Measurements from ENCODE around the gene GP9. TPM values are rescaled to one million over a fixed set of nuclear protein-coding genes. Genes with fewer than 3 reads are reported as not detected.
A peak's percentile ranks its signal among the peaks of the same experiment; 100 is the strongest.

Gene GP9
- total and polyA plus RNA-seq, 9 of the 15 experiments (the other 6 are each of a cell fraction or from before 2014, with no cell fraction given), result not detected

DNA sequence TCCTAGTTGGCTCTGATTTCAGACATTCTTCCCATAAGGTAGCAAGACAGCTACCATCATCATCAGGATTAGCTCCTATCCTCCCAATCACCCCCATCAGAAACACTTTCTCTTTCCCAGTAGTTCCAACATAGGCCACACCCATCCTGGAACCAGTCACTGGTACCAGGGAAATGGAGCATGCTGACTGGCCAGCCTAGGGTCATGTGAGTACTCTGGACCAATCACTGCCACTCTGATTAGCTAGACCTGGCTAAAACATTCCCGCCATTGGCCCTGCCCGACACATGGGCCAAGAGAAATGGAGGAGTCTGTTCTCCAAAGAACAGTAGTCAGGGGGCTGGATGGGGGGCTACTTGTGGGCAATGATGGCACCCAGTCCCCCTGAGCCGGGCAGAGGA is 47.1 kb upstream of the GP9 start:
- Histone ChIP-seq H3K9ac (ENCODE audit: insufficient read depth in 1 of 2, low read depth in 2 of 2, low read length in 2 of 2) (no peak overlapping the region), H3K4me3 (no peak overlapping the region), H3K27ac (ENCODE audit: extremely low read depth, low read depth, low read length) (no peak overlapping the region), H3K9me1 (ENCODE audit: control insufficient read depth, insufficient read depth, low read length) (peaks cover 3% of the 10 kb centered on the region), H3K4me2 (ENCODE audit: insufficient read depth, low read length) (no peak overlapping the region), H2AFZ (ENCODE audit: low read depth, low read length) (no peak overlapping the region), H3K36me3 (ENCODE audit: control insufficient read depth, insufficient read depth, low read length) (no peaks in the 10 kb centered on the region), H3K9me3 (replicated peaks; ENCODE audit: control insufficient read depth, insufficient read depth, low read depth, low read length) (no peaks in the 10 kb centered on the region), H4K20me1 (replicated peaks; ENCODE audit: control insufficient read depth, insufficient read depth, low read length) (0 out of 2 replicates have a peak, but pooled peaks cover 10% of the 10 kb centered on the region), H3K27me3 (ENCODE audit: control insufficient read depth in 2 of 2, insufficient read depth in 2 of 2, low read length in 2 of 2) (no peaks in the 10 kb centered on the region; a peak in 1 of 5 replicates), H3K79me2 (ENCODE audit: control insufficient read depth, insufficient read depth, low read length) (no peaks in the 10 kb centered on the region), H3K4me1 (replicated peaks in 1 of 2; ENCODE audit: control insufficient read depth in 2 of 2, insufficient read depth in 2 of 2, low read length in 2 of 2) (peaks cover 24 to 32% of the 10 kb centered on the region in 2 experiments)
- intact Hi-C loops (cut with micrococcal nuclease) (no loop called here), in situ Hi-C loops (cut with MboI) (no loop called here)
- 39% methylated on average over 2 of the region's 3 CpGs for WGBS (ENCODE audit: insufficient coverage, low coverage, missing lambda C conversion rate)
- CTCF ChIA-PET (ENCODE audit: low intra/inter-chr PET ratio), result no interaction called here
- no TSS peak for BruUV-seq (replicated peaks)
- ATAC-seq, result peak; percentile 63
- peak; percentile 39 to 77 (median 70) for DNase-seq (ENCODE audit: extremely low read depth in 1 of 4, low spot score in 3 of 4)
- FAIRE-seq, result no peak
- POLR2A ChIA-PET, result no interaction called here
- TF ChIP-seq RAD51 (IDR thresholded peaks at IDR 0.05; ENCODE audit: borderline replicate concordance, low read depth) (peak; percentile 60; the same call in 1 of the 2 replicates), DLX4 (CRISPR knock-in tag; IDR thresholded peaks at IDR 0.05) (no peak), L3MBTL2 (IDR thresholded peaks at IDR 0.05) (peak; percentile 90), MGA (IDR thresholded peaks at IDR 0.05) (peak; percentile 91), NUFIP1 (IDR thresholded peaks at IDR 0.05; ENCODE audit: partially characterized antibody) (no peak), CEBPZ (IDR thresholded peaks at IDR 0.05; ENCODE audit: borderline replicate concordance, low read depth, low read length) (no peak), HNRNPLL (IDR thresholded peaks at IDR 0.05; ENCODE audit: low read depth, low read length, poor library complexity, severe bottlenecking) (no peak)
